Kidney epithelial cell (primary cell): Measurements from ENCODE around the gene ANAPC10. TPM values are rescaled to one million over a fixed set of nuclear protein-coding genes. Genes with fewer than 3 reads are reported as not detected.

ENCODE experiments used
- DNase-seq: peaks from one replicate; pipeline ENCODE4 v3.0.0-alpha.2; 2010; ENCODE audit warnings: low read depth
- H3K27me3 ChIP-seq: 2 replicates; pipeline ENCODE4 v1.6.0; 2011; ENCODE audit warnings: low read length; ENCODE audit not compliant: control insufficient read depth, insufficient read depth
- H3K36me3 ChIP-seq: 2 replicates; pipeline ENCODE4 v1.5.1; 2011; ENCODE audit warnings: low read length; ENCODE audit not compliant: control insufficient read depth, insufficient read depth
- H3K4me3 ChIP-seq: 2 replicates; pipeline ENCODE4 v1.5.1; 2011; ENCODE audit warnings: low read depth, mild to moderate bottlenecking, control low read depth, low read length
- total RNA-seq: library from RNA; depleted of rRNA; stranded (reverse); fragments of >200 nt; gene quantifications from 2 replicates; pipeline ENCODE4 v1.2.3, GENCODE V29; 2015
- TF ChIP-seq, protein P1 (sequence below): IDR thresholded peaks from 2 replicates; pipeline ENCODE4 v1.5.1; 2011; ENCODE audit warnings: mild to moderate bottlenecking, moderate library complexity, low read length, control low read depth, inconsistent platforms; ENCODE audit not compliant: insufficient read depth, poor library complexity, severe bottlenecking

Gene ANAPC10
- total RNA-seq, 1 donor from 2014 or later, result 25.0 TPM

DNA sequence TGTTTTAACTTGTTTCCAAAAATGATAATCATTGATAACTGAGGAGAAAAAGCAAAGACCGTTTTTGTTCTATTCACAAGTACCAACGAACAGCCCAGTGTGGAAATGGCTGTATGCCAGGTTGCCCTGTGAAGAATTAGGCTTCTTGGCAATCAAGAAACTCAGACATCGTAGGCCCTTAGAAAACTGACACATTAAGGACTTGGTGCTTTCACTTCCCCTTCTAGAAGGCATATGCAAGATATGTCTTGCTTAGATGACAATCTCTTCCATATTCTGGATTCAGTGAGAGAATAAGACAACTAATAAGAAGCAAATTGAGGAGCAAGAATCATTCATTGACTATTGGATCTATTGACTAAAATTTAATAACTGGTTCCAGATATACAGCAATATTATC, 56.6 kb downstream of the ANAPC10 start:
- TF ChIP-seq, protein P1, sequence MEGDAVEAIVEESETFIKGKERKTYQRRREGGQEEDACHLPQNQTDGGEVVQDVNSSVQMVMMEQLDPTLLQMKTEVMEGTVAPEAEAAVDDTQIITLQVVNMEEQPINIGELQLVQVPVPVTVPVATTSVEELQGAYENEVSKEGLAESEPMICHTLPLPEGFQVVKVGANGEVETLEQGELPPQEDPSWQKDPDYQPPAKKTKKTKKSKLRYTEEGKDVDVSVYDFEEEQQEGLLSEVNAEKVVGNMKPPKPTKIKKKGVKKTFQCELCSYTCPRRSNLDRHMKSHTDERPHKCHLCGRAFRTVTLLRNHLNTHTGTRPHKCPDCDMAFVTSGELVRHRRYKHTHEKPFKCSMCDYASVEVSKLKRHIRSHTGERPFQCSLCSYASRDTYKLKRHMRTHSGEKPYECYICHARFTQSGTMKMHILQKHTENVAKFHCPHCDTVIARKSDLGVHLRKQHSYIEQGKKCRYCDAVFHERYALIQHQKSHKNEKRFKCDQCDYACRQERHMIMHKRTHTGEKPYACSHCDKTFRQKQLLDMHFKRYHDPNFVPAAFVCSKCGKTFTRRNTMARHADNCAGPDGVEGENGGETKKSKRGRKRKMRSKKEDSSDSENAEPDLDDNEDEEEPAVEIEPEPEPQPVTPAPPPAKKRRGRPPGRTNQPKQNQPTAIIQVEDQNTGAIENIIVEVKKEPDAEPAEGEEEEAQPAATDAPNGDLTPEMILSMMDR, result no peak
- DNase-seq, result no peak
- Histone ChIP-seq H3K27me3 (no peaks in the 10 kb centered on the region), H3K36me3 (no peaks in the 10 kb centered on the region), H3K4me3 (no peak overlapping the region)

DNA sequence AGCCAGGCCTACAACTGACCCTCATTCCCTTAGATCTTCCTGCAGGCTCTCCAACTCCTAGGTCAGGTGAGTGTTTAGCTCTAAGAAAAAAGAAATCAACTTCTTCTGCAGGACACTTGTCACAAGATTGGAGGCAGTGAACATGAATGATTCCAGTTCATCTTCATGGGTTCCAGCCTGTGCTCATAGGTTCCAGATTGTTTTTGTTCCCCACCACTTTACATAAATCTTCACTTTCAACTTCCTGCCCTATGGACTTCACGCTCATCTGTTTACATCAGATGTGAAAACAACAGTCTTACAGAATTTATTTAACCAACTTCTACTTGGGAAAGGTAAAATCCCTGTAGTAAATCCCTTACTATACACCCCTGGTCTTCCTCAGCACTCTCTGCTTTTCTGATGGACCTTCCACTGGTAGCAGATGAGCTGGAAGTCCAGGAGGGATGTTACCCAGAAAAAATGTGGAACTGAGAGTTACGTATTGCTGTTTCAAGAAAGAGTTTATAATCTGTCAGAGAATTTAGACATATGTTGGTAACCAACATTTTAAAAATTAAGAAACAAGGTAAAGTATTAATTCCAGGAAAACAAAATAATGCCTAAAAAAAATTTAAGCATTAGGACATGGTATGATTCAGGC, 62.4 kb downstream of the ANAPC10 start:
- no peak for DNase-seq
- H3K4me3 ChIP-seq, result no peak overlapping the region
- H3K27me3 ChIP-seq, result no peaks in the 10 kb centered on the region
- no peaks in the 10 kb centered on the region for H3K36me3 ChIP-seq
- TF ChIP-seq, protein P1, result no peak

DNA sequence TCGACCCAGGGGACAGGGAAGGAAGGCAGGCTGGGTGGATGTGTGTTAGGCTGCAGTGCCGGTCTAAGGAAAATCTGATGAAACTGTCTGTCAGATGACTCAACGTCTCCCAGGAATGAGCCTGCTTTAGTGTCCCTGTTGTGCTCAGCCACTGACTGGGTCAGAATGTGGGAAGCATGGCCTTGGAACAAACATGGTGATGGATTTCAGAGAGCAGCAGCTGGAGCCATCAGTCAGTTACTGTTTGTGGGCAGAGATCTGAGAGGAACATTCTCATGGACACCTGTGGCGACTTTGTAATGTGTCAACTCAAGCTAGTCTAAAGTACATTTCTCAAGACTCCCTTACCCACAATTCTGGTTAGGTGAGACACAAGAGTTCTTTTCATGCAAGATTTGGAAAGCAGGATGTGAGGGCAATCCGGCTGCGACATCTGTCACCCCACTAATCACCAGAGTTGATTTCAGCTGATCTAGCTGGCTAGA, 63.2 kb downstream of the ANAPC10 start:
- Histone ChIP-seq H3K36me3 (no peaks in the 10 kb centered on the region), H3K27me3 (no peaks in the 10 kb centered on the region), H3K4me3 (no peak overlapping the region)
- peak; percentile 61 for DNase-seq
- TF ChIP-seq, protein P1, result no peak

DNA sequence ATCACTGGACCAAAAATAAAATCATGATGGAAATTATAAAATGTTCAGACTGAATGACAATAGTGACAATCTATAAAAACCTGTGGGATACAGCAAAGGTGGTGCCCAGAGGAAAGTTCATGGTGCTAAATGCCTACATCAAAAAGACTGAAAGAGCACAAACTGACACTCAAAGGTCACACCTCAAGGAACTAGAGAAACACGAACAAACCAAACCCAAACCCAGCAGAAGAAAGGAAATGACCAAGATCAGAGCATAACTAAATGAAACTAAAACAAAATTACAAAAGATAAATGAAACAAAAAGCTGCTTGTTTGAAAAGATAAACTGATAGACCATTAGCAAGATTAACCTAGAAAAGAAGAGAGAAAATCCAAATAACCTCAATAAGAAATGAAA, 78.7 kb downstream of the ANAPC10 start:
- Histone ChIP-seq H3K4me3 (no peak overlapping the region), H3K27me3 (no peaks in the 10 kb centered on the region), H3K36me3 (no peaks in the 10 kb centered on the region)
- TF ChIP-seq, protein P1, result no peak
- DNase-seq, result no peak

DNA sequence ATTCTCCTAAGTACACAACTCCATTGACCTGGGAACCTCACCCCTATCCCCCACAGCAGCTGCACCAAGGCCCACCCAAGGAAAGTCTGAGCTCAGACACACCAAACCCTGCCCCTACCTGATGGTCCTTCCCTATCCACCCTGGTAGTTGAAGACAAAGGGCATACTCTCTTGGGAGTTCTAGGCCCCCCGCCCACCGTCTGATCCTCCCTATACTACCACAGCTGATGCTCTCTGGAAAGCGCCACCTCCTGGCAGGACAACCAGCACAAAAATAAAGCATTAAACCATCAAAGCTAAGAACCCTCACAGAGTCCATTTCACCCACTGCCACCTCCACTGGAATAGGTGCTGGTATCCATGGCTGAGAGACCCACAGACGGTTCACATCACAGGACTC, 83.6 kb downstream of the ANAPC10 start:
- TF ChIP-seq, protein P1, result no peak
- Histone ChIP-seq H3K27me3 (no peaks in the 10 kb centered on the region), H3K4me3 (no peak overlapping the region), H3K36me3 (no peaks in the 10 kb centered on the region)
- DNase-seq, result no peak

DNA sequence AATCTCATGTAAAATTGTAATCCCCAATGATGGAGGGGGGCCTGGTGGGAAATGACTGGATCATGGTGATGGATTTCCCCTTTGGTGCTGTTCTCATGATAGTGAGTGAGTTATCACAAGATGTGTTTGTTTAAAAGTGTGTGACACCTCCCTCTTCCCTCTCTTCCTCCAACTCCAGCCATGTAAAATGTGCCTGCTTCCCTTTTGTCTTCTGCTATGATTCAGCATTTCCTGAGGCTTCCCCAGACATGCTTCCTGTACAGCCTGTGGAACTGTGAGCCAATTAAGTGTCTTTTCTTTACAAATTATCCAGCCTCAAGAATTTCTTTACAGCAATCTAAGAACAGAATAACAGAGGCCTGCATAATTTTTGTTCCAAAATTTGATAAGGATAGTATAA, 85.2 kb downstream of the ANAPC10 start:
- TF ChIP-seq, protein P1, result no peak
- no peaks in the 10 kb centered on the region for H3K27me3 ChIP-seq
- peak; percentile 18 for DNase-seq
- no peaks in the 10 kb centered on the region for H3K36me3 ChIP-seq
- H3K4me3 ChIP-seq, result no peak overlapping the region
